GOT3 (cell line): ENCODE results near the gene SPTBN5.
"Not testable (repeated sequence)": the region's sequence is repeated elsewhere in the genome, so short reads cannot be mapped to it uniquely, and the experiment has no call there.

Source experiments
- DNase-seq: peaks from one replicate; lab custom pipeline; 2025; ENCODE audit warnings: mixed read lengths; lab: John Stamatoyannopoulos, UW

SPTBN5 gene

GRCh38 chr15:41844814-41845213 lies 49.0 kb downstream of the SPTBN5 start:
- no peak for DNase-seq

DNA sequence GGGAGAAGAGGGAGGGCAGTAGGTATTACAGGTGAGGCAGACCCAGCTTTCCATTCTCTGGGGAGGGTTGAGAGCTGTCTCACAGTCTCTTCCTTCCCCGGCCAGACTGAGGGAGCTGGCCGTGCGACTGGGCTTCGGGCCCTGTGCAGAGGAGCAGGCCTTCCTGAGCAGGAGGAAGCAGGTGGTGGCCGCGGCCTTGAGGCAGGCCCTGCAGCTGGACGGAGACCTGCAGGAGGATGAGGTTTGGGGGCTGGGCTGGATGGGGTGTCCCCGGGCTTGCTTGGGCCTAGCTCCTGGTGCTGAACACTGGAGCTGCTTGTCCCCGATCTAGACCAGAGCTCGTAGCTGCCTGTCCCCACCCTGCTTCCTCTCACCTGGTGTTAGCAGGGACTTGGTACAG lies 50.3 kb downstream of the SPTBN5 start:
- no peak for DNase-seq

- DNase-seq: no peak
These were observed 51.6 kb downstream of the SPTBN5 start for GRCh38 chr15:41842229-41842628.

DNA sequence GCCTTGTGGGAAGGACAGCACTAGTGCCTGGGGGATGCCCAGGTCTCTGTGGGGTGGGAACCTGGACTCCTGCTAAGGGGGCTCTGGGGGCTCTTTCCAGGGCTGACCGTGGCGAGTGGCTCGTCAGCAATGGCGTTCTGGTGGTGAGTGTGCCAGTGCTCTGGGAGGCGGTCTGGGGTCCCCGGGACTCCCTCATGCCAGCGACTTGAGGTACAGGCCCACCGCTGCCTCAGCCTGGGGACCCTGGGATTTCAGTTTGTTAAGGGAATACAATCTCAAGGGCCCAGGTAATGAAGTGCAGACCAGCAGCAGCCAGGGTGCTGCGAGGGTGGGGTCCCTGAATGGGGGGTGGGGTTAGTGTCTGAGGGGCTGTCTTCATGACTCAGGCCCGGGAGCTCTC lies 52.7 kb downstream of the SPTBN5 start:
- no peak for DNase-seq

DNA sequence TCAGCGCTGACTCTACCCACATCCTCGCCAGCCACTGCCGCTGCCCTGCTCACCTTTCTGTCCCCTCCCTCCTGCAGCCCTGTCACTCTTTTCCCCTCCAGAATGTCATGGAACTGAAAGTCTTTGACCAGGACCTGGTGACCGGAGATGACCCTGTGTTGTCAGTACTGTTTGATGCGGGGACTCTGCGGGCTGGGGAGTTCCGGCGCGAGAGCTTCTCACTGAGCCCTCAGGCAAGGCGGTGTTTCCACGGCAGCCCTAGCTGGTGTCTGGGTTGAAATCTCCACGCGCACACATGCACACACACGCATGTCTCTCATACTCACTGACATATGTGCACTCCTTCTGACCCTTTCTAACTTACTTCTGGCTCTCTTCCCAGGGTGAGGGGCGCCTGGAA lies 53.2 kb downstream of the SPTBN5 start:
- DNase-seq: no peak

GRCh38 chr15:41839781-41840491 lies 53.9 kb downstream of the SPTBN5 start:
- no peak for DNase-seq

DNA sequence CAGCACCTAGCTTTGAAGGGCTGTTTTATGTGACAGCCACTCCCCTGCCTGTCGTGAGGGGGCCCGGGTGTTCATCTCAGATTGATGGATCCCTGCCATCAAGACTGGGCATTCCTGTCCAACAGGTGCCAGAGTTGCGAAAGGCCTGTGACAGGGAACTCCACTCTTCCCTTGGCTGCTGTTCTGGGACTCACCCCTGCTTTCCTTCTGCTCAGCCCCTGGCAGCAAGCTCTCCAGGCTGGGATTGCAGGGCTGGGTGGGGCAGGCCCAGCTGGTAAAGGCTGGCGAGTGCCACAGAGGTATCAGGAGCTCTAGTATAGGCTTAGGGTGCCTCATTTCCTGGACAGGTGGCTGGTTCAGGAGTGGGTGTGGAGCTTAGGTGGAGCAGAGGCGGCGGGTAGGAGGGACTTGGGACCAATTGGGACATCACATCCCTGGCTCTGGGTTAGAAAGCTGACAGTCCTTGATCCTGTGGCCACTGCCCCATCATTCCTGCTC lies 55.4 kb downstream of the SPTBN5 start, which contains the start of gene PLA2G4B:
PLA2G4B (plus strand) TSS at position 448 of the 498 bp plus-strand sequence. CDS start 67 bp downstream, outside the sequence.
- DNase-seq: no peak

DNA sequence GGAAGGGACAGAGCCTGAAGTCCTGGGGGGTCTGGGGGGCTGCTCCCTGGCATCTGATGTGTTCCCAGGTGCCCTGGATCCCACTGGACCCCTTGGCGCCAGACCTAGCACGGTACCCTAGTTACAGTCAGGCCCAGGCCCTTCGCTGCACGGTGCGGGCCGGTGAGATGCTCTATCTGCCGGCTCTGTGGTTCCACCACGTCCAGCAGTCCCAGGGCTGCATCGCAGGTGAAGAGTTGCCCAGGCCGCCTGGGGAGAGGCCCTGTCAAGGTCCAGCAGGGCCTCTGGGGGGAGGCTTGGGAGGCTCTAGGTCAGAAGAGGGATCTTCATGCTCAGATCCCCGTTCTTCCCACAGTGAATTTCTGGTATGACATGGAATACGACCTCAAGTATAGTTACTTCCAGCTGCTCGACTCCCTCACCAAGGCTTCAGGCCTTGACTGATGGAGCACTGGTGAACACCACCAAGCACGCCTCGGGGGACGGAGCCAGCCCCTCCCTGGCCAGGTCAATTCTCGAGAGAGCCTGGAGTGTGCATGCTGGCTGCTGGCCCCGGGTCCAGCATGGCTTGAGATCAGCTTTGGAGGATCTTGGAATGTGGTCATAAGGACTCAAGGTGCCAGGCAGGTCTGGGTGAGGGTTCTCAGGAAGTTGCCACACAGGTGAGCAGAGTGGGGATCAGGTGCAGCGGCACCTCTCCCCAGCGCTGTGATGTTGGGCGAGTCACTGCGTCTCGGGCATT lies 57.0 kb downstream of the SPTBN5 start:
- no peak for DNase-seq

DNA sequence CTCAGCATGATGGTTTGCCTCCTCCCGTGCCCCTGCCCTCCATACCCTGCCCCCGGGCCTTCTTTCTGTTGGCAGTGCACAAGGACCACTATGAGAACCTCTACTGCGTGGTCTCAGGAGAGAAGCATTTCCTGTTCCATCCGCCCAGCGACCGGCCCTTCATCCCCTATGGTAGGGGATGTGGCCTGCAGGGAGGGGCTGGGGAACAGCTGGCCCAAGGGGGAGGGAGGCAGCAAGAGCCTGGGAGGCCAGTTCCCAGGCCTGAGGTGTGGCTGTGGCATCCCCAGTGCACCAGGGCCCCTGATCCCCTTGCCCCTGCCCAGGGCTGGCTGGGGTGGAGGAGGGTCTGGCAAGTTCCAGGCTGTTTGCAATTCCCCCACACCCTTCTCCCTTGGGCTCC lies 57.8 kb downstream of the SPTBN5 start:
- DNase-seq: no peak

DNA sequence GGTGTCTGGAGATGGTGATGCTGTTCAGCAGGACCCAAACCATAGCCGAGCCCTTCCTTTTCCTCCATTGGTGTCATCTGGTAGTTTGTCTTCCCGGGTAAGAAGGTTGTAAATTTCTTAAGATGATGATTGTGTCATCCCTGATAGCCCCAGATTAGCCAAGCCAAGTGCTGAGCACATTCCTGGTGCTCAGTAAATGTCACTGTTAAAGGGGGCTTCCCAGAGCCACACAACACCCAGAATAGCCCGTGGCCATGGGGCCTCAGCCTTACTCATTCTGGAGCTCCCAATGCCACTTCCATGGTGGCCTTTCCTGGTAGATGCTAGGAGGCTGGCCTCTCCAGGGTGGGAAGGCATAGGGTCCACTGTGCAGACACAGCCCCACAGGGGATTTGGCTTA lies 59.8 kb downstream of the SPTBN5 start:
- no peak for DNase-seq

- DNase-seq: no peak
These were observed 61.0 kb downstream of the SPTBN5 start for GRCh38 chr15:41832875-41833274.

GRCh38 chr15:41832208-41832607 lies 61.6 kb downstream of the SPTBN5 start:
- no peak for DNase-seq

GRCh38 chr15:41831291-41831690 lies 62.6 kb downstream of the SPTBN5 start:
- not testable (repeated sequence) for DNase-seq

- DNase-seq: no peak
These were observed 63.8 kb downstream of the SPTBN5 start for GRCh38 chr15:41829959-41830646.

GRCh38 chr15:41828807-41829141 lies 65.1 kb downstream of the SPTBN5 start:
- no peak for DNase-seq

- DNase-seq: peak; percentile 75
These were observed 65.7 kb downstream of the SPTBN5 start, which contains the start of gene JMJD7 for GRCh38 chr15:41827880-41828806. Gene JMJD7 (plus strand): TSS chr15:41828092. CDS start chr15:41828125, 33 bp downstream.

- no peak for DNase-seq
These were observed 66.5 kb downstream of the SPTBN5 start for GRCh38 chr15:41827290-41827879.

GRCh38 chr15:41825572-41826535 lies 68.0 kb downstream of the SPTBN5 start:
- no peak for DNase-seq

GRCh38 chr15:41825145-41825544 lies 68.7 kb downstream of the SPTBN5 start:
- DNase-seq: no peak
